Stimulated activated naive CD8-positive, alpha-beta T cell treated with anti-CD3 and anti-CD28 coated beads, Interleukin-15, Interleukin-2, amounts not matched to agents 100 U/mL and 50 U/mL, for 24 hours (primary cell): ENCODE data around the gene CTNNA3.
"Not testable (repeated sequence)": the region's sequence is repeated elsewhere in the genome, so short reads cannot be mapped to it uniquely, and the experiment has no call there.

Source experiments
- ATAC-seq: fragments of 150-1000 bp; cut with Tn5 transposase; one replicate; pipeline ENCODE4 v1.10.0; 2021
- DNase-seq: peaks from one replicate; pipeline ENCODE4 v3.0.0; 2021

Gene CTNNA3

DNA sequence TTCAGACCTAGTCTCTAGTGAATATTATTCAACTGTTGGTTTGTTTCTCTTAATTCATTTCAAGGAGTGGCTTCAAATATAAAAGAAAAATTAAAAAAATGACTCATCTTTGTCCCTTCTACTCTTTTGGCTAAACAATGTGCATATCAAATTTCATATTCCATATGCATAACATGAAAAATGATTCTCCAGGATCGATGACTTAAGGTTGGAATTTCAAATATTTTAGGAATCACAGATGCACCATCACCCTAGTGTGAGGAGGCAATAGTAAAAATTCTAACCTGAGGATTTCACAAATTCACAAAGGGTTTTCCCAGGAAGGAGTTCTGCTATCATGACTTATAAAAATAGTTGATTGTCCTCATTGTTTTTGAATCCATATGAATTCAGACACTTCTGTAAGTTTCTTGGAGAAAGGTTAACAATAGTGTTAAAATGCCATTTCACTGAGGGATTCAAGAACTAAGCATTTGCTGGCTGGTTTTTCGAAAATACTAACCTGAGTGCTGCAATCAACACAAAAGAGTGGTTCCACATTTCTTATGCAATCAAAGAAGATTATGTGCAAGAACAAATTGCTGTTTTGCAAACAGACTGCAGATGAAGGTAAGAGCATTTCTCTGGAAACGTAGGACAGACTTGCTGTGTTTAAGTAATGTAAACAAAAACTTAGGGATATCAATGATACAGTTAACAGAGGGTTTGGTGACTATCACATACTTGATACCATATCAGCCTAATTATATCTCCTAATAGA is 1317.7 kb downstream of the CTNNA3 start:
- no peak for ATAC-seq
- DNase-seq: no peak

DNA sequence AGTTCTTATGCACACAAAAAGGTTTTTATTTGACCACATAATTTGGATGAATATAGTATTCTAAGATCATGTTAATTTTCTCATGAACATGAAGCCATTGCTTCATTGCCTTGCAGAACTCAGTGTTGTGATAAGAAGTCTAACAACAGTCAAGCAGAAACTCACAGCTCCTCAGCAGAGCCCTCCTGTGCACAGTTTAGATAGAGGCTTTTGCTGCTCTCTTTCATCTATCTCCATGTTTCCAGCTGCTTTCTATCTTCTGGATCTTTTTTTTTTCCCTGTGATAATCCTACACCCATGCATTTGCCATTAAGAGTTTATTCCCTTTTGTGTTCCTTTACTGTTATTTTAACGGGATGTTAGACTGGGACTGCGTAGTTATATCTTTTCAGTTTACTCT is 1327.8 kb downstream of the CTNNA3 start:
- DNase-seq (no peak), ATAC-seq (no peak)

DNA sequence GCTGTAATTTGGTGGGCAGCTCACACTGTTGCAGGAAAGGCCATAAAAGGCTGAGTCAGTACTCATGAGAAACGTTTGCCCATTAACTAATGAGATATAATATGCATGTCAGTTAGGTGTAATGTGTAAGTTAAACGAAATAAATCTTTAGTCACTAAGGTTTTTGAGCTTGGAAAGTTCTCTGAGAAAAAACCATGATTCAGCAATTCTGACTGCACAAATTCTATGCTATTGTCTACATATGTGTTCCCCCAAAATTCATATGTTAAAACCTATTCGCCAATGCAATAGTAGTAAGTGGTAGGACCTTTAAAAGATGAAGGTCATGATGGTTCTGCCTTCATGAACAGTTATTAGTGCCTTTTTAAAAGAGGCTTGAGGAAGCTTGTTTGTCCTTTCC is 1329.8 kb downstream of the CTNNA3 start:
- DNase-seq (no peak), ATAC-seq (no peak)

DNA sequence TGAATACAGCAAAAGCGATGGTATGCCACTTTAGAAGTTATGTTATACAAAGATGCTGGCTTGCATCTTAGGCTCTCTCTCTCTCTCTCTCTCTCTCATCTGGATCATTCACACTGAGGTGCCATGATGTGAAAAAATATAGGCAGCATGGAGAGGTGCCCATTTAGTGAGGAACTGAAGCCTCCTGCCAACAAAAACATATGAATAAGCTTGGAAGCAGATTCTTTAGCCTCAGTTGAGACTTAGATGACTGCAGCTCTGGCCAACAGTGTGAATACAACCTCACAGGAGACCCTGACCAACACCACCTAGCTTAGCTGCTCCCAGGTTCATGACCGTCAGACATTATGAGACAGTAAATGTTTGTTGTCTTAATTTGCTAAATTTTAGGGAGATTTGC is 1330.3 kb downstream of the CTNNA3 start:
- ATAC-seq (no peak), DNase-seq (no peak)

DNA sequence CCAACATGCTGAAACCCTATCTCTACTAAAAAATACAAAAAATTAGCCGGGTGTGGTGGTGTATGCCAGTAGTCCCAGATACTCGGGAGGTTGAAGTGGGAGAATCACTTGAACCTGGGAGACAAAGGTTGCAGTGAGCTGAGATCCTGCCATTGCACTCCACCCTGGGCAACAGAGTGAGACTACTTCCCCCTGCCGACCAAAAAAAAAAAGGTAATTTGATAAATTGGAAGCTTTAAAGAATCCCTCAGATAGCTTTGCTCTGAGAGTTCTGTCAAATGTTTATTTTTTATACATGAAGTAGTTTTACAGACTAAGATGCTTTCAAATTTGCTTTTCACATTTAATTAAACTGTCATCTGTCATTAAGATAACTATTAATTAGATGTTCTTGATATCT is 1333.5 kb downstream of the CTNNA3 start:
- ATAC-seq (no peak), DNase-seq (no peak)

DNA sequence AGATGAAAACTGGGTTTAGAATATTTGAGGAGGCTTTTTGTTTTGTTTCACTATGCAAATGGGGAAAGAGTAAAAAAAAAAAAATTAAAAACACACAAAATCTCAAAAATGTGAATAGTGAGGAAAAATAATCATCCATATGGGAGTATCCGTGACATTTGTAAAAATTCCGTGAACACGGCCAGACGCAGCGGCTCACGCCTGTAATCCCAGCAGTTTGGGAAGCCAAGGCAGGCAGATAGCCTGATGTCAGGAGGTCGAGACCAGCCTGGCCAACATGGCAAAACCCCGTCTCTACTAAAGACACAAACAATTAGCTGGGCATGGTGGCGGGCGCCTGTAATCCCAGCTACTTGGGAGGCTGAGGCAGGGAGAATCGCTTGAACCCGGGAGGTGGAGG is 1342.2 kb downstream of the CTNNA3 start:
- DNase-seq, ATAC-seq: not testable (repeated sequence)

DNA sequence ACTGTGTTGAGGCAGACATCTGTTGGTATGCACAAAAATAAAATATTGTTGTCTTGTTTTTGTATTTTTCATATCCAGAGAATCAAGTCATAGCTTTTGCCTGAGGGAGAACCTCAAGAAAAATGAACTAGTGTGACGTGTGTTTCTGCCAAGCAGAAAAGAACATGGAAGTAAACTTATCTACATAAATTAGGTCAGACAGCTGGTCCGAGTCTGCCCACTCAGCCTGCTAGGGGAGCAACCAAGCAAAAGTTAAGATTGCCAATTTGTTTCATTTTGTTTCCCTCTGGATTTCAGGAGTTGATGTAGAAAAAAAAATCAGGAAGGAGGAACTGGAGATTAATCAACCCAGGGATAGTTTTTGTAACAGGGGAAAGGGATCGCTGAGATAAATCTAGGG is 1342.6 kb downstream of the CTNNA3 start:
- DNase-seq (no peak), ATAC-seq (no peak)

DNA sequence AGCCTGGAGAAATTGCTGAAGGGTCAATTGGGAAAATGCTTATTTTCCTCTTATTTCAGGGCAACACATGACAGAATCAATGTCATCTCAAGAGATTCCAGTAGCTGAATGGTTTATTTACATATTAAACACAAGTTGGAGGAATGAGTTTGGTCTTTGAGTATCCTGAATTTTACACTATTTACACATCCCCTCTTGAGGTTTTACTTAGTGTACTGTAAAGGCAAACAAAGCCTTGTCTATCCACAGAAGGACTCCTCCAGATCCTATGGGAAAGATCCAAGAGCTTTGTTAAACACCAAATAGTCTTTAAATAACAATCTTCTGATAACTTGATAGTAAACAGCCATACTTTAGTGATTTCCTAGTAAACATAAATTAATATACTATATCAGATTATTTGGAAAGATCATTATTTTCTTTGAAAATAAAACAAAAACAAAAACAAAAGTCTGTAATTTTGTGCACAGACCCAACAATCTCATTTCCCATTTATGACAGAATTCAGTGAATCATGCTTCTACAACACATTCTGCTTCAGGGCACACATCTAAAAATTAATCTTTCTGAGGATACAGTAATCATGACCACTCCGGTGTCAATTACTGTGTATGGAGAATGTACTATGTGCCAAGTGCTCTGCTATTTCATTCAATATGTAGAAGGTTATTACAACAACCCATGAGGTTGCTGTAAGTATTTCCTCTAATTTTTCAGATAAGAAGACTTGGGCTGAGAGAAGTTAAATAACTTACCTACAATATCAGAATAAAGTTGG is 1345.2 kb downstream of the CTNNA3 start:
- no peak for DNase-seq
- ATAC-seq: no peak

DNA sequence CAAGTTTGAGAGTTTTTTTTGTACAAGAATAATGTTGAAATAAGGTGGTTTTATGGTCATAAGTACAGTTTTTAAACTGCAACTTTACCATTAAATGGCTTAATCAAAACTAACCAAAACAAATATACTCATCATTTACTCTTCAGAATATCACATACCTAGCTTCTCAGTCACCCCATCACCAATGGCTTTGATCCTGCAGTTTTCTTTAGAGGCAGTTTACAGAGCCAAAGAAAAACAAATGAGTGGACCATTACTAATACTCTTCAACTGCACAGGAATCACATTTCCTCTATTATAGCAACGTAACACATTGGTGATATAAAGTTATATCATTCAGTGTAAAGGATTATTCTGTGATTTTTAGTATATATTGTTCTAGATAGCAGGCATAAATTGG is 1346.3 kb downstream of the CTNNA3 start:
- no peak for DNase-seq
- ATAC-seq: no peak

DNA sequence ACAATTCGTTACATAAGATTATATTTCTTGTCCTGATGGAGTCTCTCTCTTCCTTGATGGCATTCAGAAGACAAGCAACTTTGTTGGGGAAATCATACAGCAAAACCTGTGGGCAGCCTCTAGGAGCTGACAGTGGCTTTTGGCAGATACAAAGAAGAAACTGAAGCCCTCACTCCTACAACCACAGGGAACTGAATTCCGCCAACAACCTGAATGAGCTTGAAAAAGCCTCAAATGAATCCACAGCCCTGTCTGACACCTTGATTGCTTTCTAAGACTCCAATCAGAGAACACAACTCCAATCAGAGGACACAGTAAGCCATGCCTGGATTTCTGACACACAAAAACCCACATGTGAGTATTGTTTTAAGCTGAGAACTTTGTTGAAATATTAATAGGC is 1346.9 kb downstream of the CTNNA3 start:
- ATAC-seq: no peak
- DNase-seq: no peak

DNA sequence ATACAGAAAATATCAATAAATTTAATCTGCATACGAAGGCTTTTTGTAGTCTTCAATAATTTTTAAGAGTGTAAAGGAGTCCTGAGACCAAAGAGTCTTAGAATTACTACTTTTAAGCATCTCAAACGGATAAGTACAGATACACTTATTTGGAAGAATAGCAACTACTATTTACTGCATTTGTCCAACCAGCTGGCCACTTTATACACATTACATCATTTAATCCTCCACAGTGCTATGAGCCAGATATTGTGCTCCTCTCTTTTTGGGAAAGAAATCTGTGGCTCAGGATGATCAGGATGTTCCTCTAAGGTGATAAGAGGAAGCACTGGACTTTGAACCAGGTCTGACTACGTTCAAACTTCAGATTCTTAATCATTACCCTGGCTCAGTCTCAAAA is 1358.8 kb downstream of the CTNNA3 start:
- ATAC-seq (no peak), DNase-seq (no peak)

DNA sequence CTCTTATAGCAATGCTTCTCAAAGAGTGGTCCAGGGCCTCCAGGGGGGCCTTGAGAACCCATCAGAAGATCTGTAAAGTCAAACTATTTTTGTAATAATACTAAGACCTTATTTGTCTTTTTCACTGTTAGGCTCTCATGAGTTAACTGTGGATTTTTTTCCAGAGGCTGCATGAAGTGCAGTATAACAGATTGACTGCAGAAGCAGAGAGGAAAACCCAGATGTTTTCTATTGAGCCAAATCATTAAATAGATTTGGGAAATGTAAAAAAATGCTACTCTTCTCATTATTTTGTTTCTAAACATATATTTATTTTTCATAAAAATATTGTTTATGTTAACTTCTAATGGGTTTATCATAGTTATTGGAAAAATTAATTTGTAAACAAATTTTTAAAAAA is 1359.2 kb downstream of the CTNNA3 start:
- no peak for ATAC-seq
- DNase-seq: no peak

DNA sequence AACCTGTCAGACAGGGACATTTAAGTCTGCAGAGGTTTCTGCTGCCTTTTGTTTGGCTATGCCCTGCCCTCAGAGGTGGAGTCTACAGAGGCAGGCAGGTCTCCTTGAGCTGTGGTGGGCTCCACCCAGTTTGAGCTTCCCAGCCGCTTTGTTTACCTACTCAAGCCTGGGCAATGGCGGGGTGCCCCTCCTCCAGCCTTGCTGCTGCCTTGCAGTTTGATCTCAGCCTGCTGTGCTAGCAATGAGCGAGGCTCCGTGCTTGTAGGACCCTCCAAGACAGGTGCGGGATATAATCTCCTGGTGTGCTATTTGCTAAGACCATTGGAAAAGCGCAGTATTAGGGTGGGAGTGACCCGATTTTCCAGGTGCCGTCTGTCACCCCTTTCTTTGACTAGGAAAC is 1360.2 kb downstream of the CTNNA3 start:
- ATAC-seq: not testable (repeated sequence)

DNA sequence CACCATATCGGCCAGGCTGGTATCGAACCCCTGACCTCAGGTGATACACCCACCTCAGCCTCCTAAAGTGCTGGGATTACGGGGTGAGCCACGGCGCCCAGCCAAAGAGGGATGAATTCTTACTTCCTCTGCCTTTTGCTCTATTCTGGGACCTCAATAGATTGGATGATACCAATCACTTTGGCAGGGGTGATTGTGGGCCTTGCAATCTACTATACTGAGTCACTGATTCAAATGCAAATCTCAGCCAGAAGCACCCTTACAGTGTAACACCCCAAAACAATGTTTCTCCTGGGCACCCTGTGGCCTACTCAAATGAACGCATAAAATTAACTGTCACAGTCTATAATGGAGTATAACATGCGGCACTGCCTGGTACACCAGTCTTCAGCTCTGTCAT is 1366.8 kb downstream of the CTNNA3 start:
- no peak for ATAC-seq
- no peak for DNase-seq

More for the DNA sequence above, 1360.2 kb downstream of the CTNNA3 start:
- DNase-seq: not testable (repeated sequence)

DNA sequence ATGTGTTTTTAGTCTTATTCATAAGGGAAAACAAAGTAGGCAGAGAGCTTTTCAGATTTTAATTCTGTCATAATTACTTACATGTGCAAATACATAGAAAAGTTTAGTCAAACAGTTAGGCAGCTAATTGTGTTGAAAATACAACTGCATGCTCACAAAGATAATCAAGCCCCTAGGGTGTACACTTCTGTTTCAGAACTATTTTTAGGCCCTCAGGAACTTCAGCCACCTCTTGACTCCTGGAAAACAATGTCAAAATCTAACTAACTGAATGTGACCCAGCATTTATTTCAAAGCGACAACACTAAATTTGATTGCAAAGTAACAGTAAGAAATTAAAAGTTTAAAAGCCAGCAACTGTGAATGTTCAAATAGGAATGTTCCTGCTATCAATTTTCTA is 1369.1 kb downstream of the CTNNA3 start:
- DNase-seq (no peak), ATAC-seq (no peak)

DNA sequence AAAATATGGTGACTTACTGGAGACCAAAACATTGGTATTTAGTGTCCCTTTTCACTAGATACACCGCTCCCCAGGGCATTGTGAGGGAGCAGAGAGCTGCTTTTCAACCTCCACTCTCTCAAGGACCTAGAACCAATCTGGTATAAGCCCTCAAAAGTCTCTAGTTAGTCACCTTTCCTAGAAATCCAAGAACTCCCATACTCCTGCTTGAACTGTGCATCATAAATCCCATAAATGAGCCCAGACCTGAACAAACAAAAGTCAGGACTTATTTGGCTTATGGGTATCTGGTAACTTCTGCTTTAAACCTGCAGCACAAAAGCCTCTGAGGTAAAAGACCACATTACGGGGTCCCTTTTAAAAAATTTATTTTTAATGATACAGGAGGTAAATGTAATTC is 1373.2 kb downstream of the CTNNA3 start:
- no peak for ATAC-seq

DNA sequence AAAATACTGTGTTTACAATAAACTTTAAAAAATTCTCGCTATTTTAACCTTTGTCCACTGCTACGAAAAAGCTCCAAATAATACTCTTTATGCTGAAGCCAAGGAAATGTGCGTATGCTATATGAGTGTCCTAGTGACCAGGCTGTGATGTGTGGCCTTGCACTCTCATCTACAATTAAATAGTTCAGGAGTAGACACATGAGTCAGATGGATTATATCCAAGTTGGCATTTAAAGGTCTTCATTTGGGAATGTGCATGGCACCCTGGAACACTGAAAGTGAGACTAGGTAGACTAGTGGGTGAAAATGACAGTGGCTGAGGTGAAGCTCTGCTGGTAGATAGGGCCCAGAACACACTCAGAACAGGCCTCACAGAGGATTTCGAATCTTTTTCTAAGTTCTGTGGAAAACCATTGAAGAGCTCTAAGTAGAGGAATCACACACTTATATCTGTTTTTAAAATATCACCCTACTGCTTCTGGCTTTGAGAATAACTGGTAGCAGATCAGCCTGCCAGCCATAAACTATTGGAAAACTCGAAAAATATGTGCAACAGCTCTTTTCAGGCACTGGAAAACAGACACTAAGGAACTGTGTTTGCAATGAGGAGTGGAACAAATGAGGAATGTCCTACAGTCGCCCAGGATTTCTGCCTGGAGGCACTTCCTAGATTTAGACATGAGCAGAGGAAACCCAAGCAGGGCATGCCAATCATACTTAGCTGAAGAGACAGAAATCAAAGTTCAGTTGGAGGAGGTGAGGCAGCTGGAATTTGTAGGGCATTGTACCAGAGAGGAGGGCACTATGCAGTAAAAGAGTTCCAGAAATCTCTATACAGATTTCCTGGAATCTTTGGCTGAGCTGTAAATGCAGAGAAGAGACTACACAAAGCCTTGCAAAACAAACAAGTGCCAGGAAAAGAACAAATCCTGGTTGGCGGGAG is 1374.0 kb downstream of the CTNNA3 start:
- ATAC-seq (no peak), DNase-seq (no peak)

More for the DNA sequence above, 1373.2 kb downstream of the CTNNA3 start:
- no peak for DNase-seq

DNA sequence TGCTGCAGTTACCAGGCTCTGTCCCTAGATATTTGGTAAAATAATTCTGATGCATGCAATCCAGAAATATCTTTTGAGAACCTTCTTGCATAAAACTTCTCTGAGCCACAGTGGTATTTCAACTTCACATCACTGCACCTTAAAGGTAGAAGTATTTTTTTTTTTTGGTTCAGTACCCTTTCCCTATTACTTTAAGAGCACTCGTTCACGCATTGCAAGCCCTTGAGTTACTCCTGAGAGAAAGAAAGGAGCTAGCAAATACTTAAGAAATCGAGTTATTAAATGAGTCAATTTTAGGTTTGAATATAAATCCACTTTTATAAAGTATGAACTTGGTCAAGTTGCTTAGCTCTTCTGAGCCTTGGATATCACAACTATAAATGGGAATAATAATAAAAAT is 1377.2 kb downstream of the CTNNA3 start:
- ATAC-seq (no peak), DNase-seq (no peak)

DNA sequence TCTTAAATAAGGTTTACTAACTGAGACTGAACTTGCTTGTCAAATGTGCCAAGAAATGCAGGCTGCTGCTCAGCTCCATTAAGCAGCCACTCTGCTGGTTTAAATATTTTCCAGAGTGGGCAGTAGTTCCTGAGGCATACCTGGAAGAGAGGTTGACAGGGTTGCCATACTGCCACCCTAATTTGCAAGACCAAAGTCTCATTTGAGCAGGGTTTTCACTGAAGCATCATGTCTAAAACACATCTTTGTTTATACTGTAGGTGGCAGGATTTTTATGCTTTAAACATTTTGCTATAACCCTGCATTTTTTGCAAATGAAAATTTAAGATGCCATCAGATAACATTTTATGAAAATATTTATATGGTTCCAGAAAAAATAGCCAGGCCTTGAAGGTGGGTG is 1388.2 kb downstream of the CTNNA3 start:
- ATAC-seq: no peak
- DNase-seq: no peak

DNA sequence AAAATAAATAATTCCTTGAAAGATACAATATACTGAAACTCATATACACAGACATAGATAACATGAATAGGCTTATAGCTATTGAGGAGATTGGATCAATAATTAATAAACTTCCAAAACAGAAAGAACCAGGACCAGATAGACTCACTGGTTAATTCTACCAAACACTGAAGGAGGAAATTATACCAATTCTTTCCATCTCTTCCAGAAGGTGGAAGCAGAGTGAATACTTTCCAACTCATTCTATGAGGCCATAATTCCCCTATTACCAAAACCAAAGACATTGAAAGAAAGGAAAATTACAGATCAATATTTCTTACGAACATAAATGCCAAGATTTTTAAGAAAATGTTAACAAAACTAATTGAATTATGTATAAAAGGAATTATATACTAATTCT is 1394.9 kb downstream of the CTNNA3 start:
- DNase-seq: no peak
- ATAC-seq: no peak

DNA sequence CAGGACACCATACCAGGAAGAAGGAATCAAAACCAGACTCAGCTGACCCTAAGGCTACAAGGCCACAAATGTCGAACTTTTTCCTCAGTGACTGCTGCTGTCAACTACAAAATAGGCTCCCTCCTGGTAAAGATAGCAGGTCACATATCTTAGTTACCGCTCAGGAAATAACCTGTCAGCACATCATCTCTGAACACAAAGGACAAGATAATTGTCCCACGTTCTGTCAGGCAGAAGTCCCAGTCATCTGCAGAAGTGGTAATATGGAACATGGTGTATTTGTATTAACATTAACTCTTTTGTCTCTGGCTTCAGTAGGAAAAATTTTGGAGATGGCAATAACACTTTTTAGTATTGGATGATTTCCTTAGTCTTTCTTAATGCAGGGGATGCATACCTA is 1400.4 kb downstream of the CTNNA3 start:
- no peak for ATAC-seq
- DNase-seq: no peak

DNA sequence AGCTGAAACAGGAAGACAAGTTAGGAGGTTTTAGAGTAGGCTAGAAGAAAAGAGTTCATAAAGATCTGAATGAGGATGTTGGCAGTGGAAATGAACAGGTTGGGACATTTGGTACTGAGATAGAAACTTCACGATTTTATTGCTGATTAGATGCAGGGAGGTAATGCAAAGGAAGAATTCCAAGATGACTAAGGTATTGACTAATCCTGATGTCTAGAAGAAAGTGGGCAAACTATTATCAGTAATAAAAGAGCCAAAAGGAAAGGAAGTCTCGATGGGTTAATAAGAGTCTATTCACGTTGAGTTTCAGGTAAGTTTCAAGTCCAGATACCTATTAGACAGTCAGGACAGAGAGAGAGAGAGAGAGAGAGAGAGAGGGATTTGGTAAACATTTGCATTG is 1401.5 kb downstream of the CTNNA3 start:
- DNase-seq: no peak
- no peak for ATAC-seq

DNA sequence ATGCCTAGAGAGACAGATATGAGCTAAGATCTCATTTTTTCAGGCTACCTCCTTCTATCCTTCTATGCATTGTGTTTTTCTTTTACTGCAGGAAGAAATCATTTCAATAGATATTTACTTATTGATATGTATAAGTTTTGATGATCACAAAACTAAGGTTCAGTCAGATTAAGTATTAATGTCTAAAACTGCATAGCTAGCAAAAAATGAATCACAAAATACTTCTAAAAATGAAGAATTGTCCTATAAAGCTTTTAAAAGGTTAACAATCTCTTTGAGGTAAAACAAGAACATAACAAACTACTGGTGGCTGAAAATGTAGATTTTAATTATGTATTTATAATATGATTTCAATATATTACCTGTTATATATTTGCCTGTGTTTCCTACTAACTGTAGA is 1403.1 kb downstream of the CTNNA3 start:
- no peak for DNase-seq
- no peak for ATAC-seq
